Non-pigmented ciliary epithelial cell (primary cell): ENCODE data around the gene RETREG2.

Source experiments
- DNase-seq: peaks from one replicate; pipeline ENCODE4 v3.0.0-alpha.2; 2010; ENCODE audit warnings: low read depth

Gene RETREG2

DNA sequence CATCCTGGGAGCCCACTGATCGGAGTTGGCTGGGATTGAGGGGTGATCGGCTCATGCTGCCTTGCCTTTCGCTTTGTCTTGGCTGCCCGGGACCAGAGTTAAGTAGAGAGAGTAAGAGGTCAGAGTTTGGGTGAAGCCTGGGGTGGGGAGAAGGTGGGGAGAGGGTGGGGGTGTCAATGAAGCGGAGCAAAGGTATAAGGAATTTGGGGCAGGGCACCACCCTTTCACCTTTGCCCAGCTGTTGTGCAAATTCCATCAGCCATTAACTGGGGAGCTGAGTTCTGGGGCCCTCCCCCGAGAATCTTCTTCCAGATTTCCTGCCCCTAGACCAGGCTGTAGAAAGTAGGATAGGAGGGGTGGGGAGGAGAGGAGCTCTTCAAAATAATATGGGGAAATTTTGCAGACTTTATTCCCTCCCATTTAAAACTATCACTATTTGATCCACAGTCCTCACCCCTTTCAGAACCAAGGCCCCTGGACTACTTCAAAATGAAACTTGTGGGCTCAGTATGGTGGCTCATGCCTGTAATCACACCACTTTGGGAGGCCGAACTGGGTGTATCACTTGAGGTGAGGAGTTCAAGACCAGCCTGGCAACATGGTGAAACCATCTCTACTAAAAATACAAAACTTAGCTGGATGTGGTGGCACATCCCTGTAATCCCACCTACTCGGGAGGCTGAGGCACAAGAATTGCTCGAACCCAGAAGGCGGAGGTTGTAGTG lies 8.0 kb upstream of the RETREG2 start, which contains the start of gene SLC23A3:
SLC23A3 (minus strand) TSS at position 100 of the 725 bp plus-strand sequence; CDS start at position 55, 45 bp downstream.
- no peak for DNase-seq

- DNase-seq = no peak
These were observed 6.8 kb upstream of the RETREG2 start for GRCh38 chr2:219171231-219171651.

DNA sequence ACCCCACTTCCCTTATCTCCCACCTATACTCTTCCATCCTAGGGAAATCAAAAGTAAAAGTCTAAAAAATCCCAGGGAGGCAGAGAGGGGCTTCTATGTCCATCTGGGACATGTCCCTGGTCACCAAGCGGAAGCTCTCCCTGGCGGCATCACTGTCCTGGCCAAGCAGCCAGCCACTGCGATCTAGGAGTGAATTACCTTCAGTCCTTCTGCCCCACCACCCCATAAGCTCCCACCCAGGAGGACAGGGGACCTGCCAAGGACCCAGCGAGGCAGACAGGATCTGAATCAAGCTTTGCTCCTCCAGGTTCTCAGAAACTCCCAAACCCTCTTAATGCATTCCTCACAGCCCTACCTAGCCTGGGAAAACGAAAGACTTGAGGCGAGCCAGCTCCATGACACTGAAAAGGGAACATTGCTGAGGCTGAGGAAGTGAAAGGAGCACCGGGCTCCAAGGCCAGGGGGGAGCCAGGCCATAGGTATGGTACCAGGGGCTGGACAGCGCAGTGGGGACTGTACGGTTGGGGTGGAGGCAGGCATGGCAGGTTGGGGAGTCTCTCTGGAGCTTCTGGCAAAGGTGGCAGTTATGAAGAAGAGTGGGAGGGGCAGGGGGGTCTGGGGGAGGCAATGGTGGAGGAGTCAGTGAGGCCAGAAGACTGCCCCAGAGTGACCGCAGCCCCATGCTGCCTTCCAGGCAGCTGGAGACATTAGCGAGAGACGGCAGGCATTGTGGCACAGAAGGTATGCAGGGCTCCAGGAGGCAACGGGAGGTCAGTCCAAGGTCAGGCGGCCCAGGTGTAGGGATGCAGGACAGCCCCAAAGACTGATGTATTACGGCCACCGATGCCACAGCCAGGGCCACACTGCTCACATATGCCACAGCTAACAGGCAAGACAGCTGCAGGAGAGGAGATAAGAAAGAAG lies 5.6 kb upstream of the RETREG2 start:
- DNase-seq = no peak

DNA sequence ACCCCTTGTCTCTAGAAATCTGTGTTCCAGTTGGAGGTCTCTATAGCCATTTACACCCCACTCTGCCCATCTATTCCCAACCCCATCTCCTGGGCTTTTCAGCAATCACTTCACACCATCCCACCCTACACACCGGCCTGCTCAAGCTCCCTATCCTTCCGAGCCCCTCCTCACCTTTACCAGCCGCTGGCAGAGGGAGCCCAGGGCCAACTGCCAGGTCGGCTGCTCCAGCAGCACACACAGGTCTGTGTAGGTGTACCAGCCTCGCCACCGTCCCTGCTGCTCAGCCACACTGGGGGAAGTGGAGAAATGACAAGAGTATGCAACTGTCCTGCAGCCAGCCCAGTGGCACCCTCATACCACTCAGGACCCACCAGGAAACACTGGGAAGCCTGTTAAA lies 4.9 kb upstream of the RETREG2 start:
- no peak for DNase-seq

DNA sequence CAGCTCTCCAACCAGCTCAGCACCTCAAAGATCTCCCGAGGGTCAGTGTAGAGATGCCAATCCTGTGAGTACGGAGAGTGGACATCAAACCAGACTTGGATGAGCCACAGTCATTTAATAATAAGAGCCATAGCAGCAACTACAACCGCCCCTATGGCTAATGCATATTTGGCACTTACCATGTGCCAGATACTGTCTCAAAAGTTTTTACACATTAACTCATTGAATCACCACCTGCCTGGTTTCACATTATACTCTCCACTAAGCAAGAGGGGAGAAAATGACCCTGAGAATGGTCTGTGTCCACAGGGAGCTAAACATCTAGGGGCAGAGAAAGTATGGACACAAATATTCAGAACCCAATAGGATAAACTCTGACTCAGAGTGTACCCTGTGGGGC lies 3.9 kb upstream of the RETREG2 start:
- no peak for DNase-seq

DNA sequence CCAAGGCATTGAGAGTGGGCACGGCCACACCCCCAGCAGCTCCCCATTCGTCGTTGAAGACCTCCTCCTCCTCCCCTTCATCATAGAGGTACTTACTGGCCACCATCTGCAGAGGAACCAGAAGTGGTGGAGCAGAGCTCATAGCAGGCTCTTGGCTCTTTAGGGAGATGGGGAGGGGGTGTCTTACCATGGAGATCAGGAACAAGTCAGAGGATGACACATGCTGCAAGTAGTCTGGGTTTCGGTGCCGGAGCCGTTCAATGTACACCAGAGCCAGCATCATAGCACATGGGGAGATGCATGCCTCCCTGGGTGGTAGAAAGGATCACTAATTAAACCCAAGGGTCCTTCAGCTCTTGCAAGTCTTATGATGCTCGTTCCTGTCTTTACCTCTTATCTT lies 3.3 kb upstream of the RETREG2 start:
- no peak for DNase-seq

DNA sequence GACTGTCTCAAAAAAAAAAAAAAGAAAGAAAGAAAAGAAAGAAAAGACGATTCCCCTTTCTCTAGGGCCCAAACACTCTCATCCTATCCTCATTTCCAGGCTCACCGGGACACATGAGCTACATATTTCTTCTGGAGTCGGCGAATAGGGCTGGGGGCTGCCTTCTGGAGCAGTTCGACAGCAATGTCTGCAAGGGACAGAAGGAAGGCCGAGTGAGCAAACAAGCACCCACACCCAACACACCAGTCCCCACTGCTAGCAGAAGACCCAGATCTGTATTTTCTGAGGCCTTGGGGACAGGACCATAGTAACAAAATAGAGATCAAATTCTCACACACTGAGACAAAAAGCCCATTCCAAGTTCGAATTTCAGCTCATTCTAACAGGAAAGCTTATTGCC lies 2.6 kb upstream of the RETREG2 start:
- DNase-seq = no peak

DNA sequence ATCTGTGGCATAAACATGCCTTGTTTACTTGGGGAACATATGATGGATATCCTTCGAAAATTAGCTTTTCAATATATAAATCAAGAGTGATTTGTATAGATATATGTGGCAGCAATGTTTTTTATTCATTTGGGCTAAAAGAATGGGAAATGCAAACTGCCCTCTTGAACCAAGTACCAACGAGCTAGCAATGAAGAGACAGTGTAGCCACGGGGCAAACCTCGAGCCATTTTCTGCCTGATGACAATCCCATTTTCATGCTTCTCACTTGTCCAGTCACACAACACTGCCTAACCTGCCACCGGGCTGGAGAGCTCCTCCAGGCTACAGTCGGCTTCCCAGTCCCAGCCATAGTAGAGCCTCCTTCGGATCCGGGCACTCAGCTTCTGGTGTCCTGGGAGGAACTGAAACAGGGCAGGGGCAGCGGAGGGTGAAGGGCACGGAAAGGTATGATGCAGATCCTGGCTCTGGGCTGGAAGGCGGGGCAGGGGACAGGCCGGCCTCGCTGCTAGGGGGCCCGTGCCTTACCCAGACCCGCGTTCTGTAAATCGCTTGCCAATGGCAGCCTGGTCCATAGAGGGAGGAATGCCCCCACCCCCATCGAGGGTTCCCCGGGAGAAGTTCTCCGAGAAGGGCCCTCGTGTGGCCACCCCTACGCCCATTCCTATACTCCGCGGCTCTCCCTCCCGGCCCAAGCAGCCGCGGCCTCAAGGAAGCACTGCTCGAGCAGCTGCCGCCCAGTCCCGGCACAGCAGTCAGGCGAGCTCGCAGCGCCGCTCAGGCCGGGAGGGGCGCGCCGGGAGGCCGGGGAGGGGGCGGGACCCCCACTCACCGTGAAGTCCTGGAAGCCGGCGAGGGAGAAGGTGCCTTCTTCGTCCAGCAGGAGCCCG lies 1.9 kb upstream of the RETREG2 start:
- no peak for DNase-seq

- no peak for DNase-seq
These were observed 1.1 kb upstream of the RETREG2 start, which contains the start of gene CNPPD1 for GRCh38 chr2:219176818-219177551. CNPPD1 (minus strand) TSS chr2:219176925; CDS start chr2:219176828, 97 bp downstream.

DNA sequence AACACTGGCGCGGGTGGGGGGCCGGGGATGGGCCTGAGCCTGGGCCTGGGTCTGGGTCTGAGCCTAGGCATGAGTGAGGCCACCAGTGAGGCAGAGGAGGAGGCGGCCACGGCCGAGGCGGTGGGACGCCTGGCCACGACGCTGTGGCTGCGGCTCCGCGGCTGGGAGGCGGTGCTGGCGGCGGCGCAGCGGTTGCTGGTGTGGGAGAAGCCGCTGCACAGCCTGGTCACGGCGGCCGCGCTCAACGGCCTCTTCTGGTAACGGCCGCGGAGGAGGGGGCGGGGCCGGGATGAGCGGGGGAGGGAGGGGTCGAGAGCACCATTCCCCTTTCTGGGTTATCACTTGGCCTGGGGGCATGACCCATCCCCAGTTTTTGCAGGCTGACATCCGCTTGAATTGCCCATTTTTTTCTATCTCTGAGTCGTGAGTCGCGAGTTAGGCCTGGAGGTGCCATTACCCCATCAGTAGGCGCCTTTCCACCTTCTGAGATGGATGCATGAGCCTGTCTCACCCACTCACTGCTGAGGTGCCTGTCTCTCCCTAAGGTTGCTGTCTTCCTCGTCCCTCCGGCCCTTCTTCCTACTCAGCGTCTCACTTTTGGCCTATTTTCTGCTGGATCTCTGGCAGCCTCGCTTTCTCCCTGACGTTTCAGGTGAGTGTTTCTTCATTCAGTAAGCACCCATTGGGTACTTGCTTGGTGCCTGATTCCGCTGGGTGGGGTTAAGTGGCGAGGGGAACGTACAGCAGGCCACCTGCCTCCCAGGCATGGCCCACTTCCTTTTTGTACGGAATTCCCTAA lies 501 bp downstream of the RETREG2 start:
- no peak for DNase-seq

- DNase-seq = no peak
These were observed 1.8 kb downstream of the RETREG2 start for GRCh38 chr2:219179601-219180465.

GRCh38 chr2:219180961-219181360 lies 2.9 kb downstream of the RETREG2 start:
- no peak for DNase-seq

DNA sequence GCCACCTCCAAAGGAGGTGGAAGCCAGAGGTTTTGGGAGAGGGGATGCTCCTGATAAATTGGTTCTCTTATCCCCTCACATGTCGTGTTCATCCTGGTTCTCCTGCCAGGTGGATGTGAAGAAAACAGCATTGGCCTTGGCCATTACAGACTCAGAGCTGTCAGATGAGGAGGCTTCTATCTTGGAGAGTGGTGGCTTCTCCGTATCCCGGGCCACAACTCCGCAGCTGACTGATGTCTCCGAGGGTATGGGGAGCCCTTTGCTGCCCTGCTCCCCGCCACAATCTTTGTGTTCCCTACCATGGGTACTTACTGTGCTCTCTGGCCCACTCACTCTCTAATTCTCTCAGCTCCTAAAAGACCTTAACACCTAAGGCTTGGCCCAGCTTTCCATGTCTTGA lies 3.5 kb downstream of the RETREG2 start:
- no peak for DNase-seq

DNA sequence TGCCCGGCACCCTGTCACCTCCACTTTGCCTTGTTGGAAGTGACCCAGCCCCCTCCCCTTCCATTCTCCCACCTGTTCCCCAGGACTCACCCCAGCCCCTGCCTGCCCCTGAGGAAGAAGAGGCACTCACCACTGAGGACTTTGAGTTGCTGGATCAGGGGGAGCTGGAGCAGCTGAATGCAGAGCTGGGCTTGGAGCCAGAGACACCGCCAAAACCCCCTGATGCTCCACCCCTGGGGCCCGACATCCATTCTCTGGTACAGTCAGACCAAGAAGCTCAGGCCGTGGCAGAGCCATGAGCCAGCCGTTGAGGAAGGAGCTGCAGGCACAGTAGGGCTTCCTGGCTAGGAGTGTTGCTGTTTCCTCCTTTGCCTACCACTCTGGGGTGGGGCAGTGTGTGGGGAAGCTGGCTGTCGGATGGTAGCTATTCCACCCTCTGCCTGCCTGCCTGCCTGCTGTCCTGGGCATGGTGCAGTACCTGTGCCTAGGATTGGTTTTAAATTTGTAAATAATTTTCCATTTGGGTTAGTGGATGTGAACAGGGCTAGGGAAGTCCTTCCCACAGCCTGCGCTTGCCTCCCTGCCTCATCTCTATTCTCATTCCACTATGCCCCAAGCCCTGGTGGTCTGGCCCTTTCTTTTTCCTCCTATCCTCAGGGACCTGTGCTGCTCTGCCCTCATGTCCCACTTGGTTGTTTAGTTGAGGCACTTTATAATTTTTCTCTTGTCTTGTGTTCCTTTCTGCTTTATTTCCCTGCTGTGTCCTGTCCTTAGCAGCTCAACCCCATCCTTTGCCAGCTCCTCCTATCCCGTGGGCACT lies 4.5 kb downstream of the RETREG2 start:
- DNase-seq = no peak

DNA sequence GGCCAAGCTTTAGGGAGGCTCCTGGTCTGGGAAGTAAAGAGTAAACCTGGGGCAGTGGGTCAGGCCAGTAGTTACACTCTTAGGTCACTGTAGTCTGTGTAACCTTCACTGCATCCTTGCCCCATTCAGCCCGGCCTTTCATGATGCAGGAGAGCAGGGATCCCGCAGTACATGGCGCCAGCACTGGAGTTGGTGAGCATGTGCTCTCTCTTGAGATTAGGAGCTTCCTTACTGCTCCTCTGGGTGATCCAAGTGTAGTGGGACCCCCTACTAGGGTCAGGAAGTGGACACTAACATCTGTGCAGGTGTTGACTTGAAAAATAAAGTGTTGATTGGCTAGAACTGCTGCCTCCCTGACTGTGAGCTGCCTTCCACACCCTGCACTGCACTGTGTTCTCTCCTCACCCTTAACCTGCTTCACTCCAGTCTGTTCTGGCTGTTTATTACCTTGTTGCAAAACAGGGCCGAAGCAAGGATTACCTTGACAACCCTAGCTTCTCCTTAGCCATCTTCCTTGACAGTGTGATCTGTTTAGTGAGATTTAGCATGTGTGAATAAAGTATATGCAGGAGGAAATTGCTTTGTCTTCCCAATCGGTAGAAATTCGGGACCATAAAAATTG lies 5.2 kb downstream of the RETREG2 start:
- DNase-seq = no peak

DNA sequence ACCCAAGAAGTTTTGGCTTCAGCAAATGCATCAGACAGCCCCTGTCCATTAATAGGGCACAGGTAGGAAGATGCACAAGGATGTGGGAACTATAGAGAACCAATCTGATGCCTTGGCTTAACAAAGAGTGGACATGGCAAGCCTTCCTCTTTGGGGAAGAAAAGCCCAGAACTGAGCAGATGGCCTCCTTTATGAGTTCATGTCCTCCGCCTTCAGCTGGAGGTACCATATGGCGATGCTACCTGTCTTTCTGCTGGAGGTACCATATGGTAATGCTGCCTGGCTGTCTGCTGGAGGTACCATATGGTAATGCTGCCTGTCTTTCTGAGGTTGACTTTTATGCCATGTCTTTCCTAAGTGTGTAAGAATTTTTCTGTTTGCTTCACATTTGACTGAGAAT lies 6.0 kb downstream of the RETREG2 start:
- DNase-seq = no peak

DNA sequence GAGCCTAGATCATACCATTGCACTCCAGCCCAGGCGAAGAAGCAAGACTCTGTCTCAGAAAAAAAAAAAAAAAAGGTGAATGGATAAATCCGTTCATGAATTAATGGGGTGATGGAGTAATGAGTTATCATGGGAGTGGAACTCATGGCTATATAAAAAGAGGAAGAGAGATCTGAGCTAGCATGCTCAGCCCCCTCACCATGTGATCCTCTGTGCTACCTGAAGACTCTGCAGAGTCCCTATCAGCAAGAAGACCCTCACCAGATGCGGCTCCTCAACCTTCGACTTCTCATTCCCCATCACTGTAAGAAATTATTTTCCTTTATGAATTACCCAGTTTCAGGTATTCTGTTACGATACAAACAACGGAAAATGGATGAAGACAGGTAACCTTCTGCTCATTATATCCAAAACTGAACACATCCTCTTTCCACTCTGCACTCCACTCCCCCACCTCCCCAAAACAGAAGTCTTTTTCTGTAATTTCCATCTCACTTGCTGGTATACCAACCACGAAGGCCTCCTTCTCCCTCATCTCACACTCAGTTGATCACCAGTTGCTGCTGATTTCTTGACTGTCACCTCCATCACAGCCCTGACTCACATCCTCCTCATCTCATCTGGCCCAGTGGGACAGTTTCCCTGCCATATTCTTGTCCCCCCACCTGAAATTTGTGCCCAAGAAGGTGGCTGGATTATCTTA lies 8.8 kb downstream of the RETREG2 start:
- no peak for DNase-seq

GRCh38 chr2:219197388-219197787 lies 19.3 kb downstream of the RETREG2 start:
- no peak for DNase-seq
